Loucy (cell line): ENCODE measurements around the gene CDK3.

Experiments
- H2AFZ ChIP-seq: fragments of 200-600 bp; sonication (generic); 2 replicates; pipeline ENCODE4 v1.6.0; 2016; ENCODE audit warnings: antibody characterized with exemption, mild to moderate bottlenecking, low read length, moderate library complexity
- H3F3A ChIP-seq: fragments of 200-600 bp; 2 replicates; pipeline ENCODE4 v1.6.0; 2016; ENCODE audit warnings: antibody characterized with exemption, low read depth, mild to moderate bottlenecking
- H3K27me3 ChIP-seq: fragments of 200-600 bp; sonication (generic); 2 replicates; pipeline ENCODE4 v1.6.1; 2014; ENCODE audit warnings: low read length, mild to moderate bottlenecking; ENCODE audit not compliant: insufficient read depth, poor library complexity, severe bottlenecking
- H3K36me3 ChIP-seq: fragments of 200-600 bp; sonication (generic); 2 replicates; pipeline ENCODE4 v1.6.1; 2016; ENCODE audit warnings: low read length; ENCODE audit not compliant: insufficient read depth
- H3K4me1 ChIP-seq: fragments of 200-600 bp; sonication (generic); 2 replicates; pipeline ENCODE4 v1.5.1; 2014; ENCODE audit warnings: low read length, mild to moderate bottlenecking; ENCODE audit not compliant: insufficient read depth, poor library complexity, severe bottlenecking
- H3K4me2 ChIP-seq: fragments of 200-600 bp; sonication (generic); 2 replicates; pipeline ENCODE4 v1.6.0; 2014; ENCODE audit warnings: antibody characterized with exemption, low read length, low read depth, mild to moderate bottlenecking; ENCODE audit not compliant: poor library complexity, severe bottlenecking
- H3K4me3 ChIP-seq: fragments of 200-600 bp; sonication (generic); 2 replicates; pipeline ENCODE4 v1.5.1; 2014; ENCODE audit warnings: low read length, mild to moderate bottlenecking, mixed read lengths; ENCODE audit not compliant: poor library complexity, severe bottlenecking
- H3K79me2 ChIP-seq: fragments of 200-600 bp; sonication (generic); 2 replicates; pipeline ENCODE4 v1.6.1; 2014; ENCODE audit warnings: low read length; ENCODE audit not compliant: insufficient read depth
- H3K9ac ChIP-seq: fragments of 200-600 bp; sonication (generic); 2 replicates; pipeline ENCODE4 v1.6.0; 2014; ENCODE audit warnings: mild to moderate bottlenecking, low read depth, low read length, moderate library complexity; ENCODE audit not compliant: poor library complexity, severe bottlenecking
- H3K9me2 ChIP-seq: fragments of 200-600 bp; sonication (generic); replicated peaks from 2 replicates; pipeline ENCODE4 v1.6.1; 2016; ENCODE audit warnings: low read depth, low read length, mixed read lengths
- H3K9me3 ChIP-seq: fragments of 200-600 bp; sonication (generic); 2 replicates; pipeline ENCODE4 v1.6.1; 2014; ENCODE audit warnings: mild to moderate bottlenecking, antibody characterized with exemption, low read length, low read depth; ENCODE audit not compliant: insufficient read depth
- H4K20me1 ChIP-seq: fragments of 200-600 bp; sonication (generic); 2 replicates; pipeline ENCODE4 v1.6.0; 2014; ENCODE audit warnings: antibody characterized with exemption, low read length, mild to moderate bottlenecking; ENCODE audit not compliant: insufficient read depth, poor library complexity, severe bottlenecking
- CTCF ChIP-seq: fragments of 200-600 bp; sonication (generic); conservative IDR thresholded peaks from 2 replicates; pipeline ENCODE4 v1.5.1; 2014; ENCODE audit warnings: mild to moderate bottlenecking, antibody characterized with exemption, low read length
- EZH2phosphoT487 ChIP-seq: fragments of 200-600 bp; IDR thresholded peaks from 2 replicates; pipeline ENCODE4 v1.6.1; 2018; ENCODE audit warnings: antibody characterized with exemption, mild to moderate bottlenecking, moderate library complexity, borderline replicate concordance

The CDK3 gene

DNA sequence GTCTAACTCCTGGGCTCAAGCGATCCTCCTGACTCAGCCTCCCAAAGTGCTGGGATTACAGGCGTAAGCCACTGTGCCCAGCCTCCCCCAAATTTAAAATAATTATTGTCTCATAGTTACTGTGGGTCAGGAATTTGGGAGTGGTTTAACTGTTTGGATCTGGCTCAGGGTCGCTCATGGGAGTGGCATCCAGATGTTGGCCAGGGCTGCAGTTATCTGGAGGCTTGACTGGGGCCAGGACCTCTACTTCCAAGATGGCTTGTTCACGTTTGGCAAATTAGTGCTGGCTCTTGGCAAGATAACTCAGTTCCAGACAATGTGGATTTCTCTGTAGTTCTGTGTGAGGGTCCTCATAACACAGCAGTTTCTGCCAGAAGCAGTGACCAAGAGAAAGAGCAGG, 13.6 kb upstream of the CDK3 start:
- Histone ChIP-seq H3K9ac (no peak overlapping the region), H3K27me3 (no peaks in the 10 kb centered on the region), H3F3A (no peaks in the 10 kb centered on the region; the same call in 1 of the 2 replicates), H3K79me2 (peaks cover 25% of the 10 kb centered on the region; the same call in 1 of the 2 replicates), H2AFZ (no peak overlapping the region), H3K4me1 (peaks cover 15% of the 10 kb centered on the region), H3K9me2 (no peaks in the 10 kb centered on the region), H3K9me3 (no peaks in the 10 kb centered on the region), H3K36me3 (peaks cover 16% of the 10 kb centered on the region; the same call in 1 of the 2 replicates), H4K20me1 (no peaks in the 10 kb centered on the region), H3K4me3 (no peak overlapping the region), H3K4me2 (no peak overlapping the region)
- TF ChIP-seq CTCF: no peak
- no peak for TF ChIP-seq EZH2phosphoT487

GRCh38 chr17:75991396-75991795, 9.3 kb upstream of the CDK3 start:
- H2AFZ ChIP-seq: no peak overlapping the region
- H3K79me2 ChIP-seq: no peaks in the 10 kb centered on the region
- H3K4me2 ChIP-seq: no peak overlapping the region
- no peak overlapping the region for H3K9ac ChIP-seq
- peaks cover 34% of the 10 kb centered on the region; the same call in 1 of the 2 replicates for H3K36me3 ChIP-seq
- no peak overlapping the region for H3K4me3 ChIP-seq
- no peaks in the 10 kb centered on the region for H3K27me3 ChIP-seq
- H3K4me1 ChIP-seq: peaks cover 1% of the 10 kb centered on the region
- TF ChIP-seq EZH2phosphoT487: no peak
- no peak for TF ChIP-seq CTCF
- H3F3A ChIP-seq: no peaks in the 10 kb centered on the region
- H3K9me2 ChIP-seq: no peaks in the 10 kb centered on the region
- no peaks in the 10 kb centered on the region for H4K20me1 ChIP-seq
- H3K9me3 ChIP-seq: no peaks in the 10 kb centered on the region

- no peaks in the 10 kb centered on the region for H3K9me3 ChIP-seq
- H3K9me2 ChIP-seq: no peaks in the 10 kb centered on the region
- H3K4me3 ChIP-seq: no peak overlapping the region
- H3K4me2 ChIP-seq: no peak overlapping the region
- peaks cover 28% of the 10 kb centered on the region; the same call in 1 of the 2 replicates for H3K36me3 ChIP-seq
- no peak overlapping the region for H2AFZ ChIP-seq
- no peak for TF ChIP-seq CTCF
- no peak for TF ChIP-seq EZH2phosphoT487
- H3K27me3 ChIP-seq: no peaks in the 10 kb centered on the region
- no peaks in the 10 kb centered on the region for H3K79me2 ChIP-seq
- H4K20me1 ChIP-seq: no peaks in the 10 kb centered on the region
- no peak overlapping the region for H3K9ac ChIP-seq
- H3F3A ChIP-seq: peaks cover 12% of the 10 kb centered on the region
- peaks cover 30% of the 10 kb centered on the region for H3K4me1 ChIP-seq
Measured at GRCh38 chr17:75994802-75995370, 5.8 kb upstream of the CDK3 start.
